Central memory CD8-positive, alpha-beta T cell (primary cell): ENCODE data around the gene RCOR1.
"Not testable (repeated sequence)": the region's sequence is repeated elsewhere in the genome, so short reads cannot be mapped to it uniquely, and the experiment has no call there.

Source experiments
- ATAC-seq: fragments of 150-1000 bp; cut with Tn5 transposase; replicated peaks from 2 replicates; pipeline ENCODE4 v1.10.0; 2022; ENCODE audit warnings: mild to moderate bottlenecking, moderate FRiP score, moderate number of reproducible peaks; ENCODE audit not compliant: poor library complexity, severe bottlenecking; ENCODE audit errors: extremely low read depth
- DNase-seq, 2 donors: peaks; one replicate each; pipeline ENCODE4 v3.0.0; 2021; ENCODE audit warnings: low spot score in 2 of 2
- H3K27ac Mint-ChIP-seq: one replicate; pipeline ENCODE4 v1.8.0; 2022; ENCODE audit warnings: low read depth, mild to moderate bottlenecking, moderate library complexity, mixed read lengths
- H3K27me3 Mint-ChIP-seq: one replicate; pipeline ENCODE4 v1.8.0; 2022; ENCODE audit warnings: mixed read lengths
- H3K36me3 Mint-ChIP-seq: one replicate; pipeline ENCODE4 v1.8.0; 2022; ENCODE audit warnings: mild to moderate bottlenecking, moderate library complexity, mixed read lengths; ENCODE audit not compliant: insufficient read depth
- H3K4me1 Mint-ChIP-seq: one replicate; pipeline ENCODE4 v1.8.0; 2022; ENCODE audit warnings: mixed read lengths
- H3K4me3 Mint-ChIP-seq: one replicate; pipeline ENCODE4 v1.8.0; 2022; ENCODE audit warnings: mild to moderate bottlenecking, moderate library complexity, mixed read lengths
- H3K9me3 Mint-ChIP-seq: one replicate; pipeline ENCODE4 v1.8.0; 2022; ENCODE audit warnings: mixed read lengths

The RCOR1 gene

DNA sequence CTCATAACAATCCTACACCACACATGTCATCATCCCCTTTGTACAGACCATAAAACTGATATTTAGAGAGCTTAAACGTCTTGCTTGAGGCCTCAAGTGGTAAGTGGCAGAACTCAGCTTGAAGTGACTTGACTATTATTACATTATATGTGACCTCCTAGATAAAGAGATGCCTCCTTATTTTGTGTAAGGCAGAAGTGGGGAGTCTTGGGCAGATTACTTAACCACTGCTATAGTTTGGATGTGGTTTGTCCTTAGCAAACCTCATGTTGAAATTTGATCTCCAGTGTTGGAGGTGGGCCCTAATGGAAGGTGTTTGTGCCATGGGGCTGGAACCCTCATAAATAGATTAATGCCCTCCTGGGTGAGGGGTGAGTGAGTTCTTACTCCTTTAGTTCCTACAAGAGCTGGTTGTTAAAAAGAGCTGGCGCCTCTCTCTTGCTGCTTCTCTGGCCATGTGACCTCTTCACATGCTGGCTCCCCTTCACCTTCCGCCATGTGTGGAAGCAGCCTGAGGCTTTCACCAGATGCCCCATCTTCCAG, 37.4 kb downstream of the RCOR1 start:
- peaks cover 6% of the 10 kb centered on the region for H3K36me3 Mint-ChIP-seq
- DNase-seq = no peak

GRCh38 chr14:102630405-102630804, 38.0 kb downstream of the RCOR1 start:
- no peak overlapping the region for H3K4me3 Mint-ChIP-seq
- no peaks in the 10 kb centered on the region for H3K27me3 Mint-ChIP-seq
- H3K27ac Mint-ChIP-seq = no peak overlapping the region
- peaks cover 9% of the 10 kb centered on the region for H3K36me3 Mint-ChIP-seq
- ATAC-seq = no peak
- DNase-seq = no peak
- H3K4me1 Mint-ChIP-seq = peaks cover 27% of the 10 kb centered on the region
- no peaks in the 10 kb centered on the region for H3K9me3 Mint-ChIP-seq

More for the DNA sequence above, 37.4 kb downstream of the RCOR1 start:
- Mint-ChIP-seq H3K27me3 (no peaks in the 10 kb centered on the region), H3K4me1 (peaks cover 27% of the 10 kb centered on the region), H3K9me3 (no peaks in the 10 kb centered on the region), H3K4me3 (no peak overlapping the region), H3K27ac (no peak overlapping the region)
- no peak for ATAC-seq

GRCh38 chr14:102630881-102631280, 38.4 kb downstream of the RCOR1 start:
- peaks cover 23% of the 10 kb centered on the region for H3K4me1 Mint-ChIP-seq
- DNase-seq = no peak

DNA sequence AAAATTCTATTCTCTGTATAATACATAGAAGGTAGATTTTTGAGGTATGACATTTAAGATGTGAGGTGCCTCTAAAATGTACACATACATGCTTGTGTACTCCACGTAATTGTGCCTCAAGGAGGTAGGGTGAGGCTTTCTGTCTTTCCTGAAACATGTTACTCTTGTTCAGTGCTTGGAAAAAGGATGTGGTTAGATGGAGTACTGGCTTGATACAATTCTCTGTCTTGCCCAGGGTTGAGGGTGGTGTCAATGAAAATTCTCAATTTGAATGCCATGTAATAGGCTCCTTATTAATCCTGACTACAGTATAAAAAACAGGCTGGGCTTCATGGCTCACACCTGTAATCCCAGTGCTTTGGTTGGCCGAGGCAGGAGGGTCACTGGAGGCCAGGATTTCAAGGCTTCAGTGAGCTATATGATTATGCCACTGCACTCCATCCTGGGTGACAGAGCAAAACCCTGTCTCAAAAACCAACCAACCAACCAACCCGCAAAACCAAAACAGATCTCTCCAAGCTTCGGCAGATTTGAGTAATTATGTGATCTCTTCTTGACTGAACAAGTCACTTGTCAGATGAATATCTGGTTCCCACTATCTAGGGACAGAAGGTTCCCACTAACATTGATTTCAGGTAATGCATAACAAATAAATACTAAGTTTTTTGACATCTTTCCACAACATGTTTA, 41.6 kb downstream of the RCOR1 start:
- no peaks in the 10 kb centered on the region for H3K9me3 Mint-ChIP-seq
- peaks cover 24% of the 10 kb centered on the region for H3K4me1 Mint-ChIP-seq
- H3K27ac Mint-ChIP-seq = no peak overlapping the region
- no peaks in the 10 kb centered on the region for H3K27me3 Mint-ChIP-seq
- H3K4me3 Mint-ChIP-seq = no peak overlapping the region
- DNase-seq (no peak), ATAC-seq (no peak)
- peaks cover 8% of the 10 kb centered on the region for H3K36me3 Mint-ChIP-seq

More at GRCh38 chr14:102630881-102631280, 38.4 kb downstream of the RCOR1 start:
- H3K27ac Mint-ChIP-seq = no peak overlapping the region
- peaks cover 9% of the 10 kb centered on the region for H3K36me3 Mint-ChIP-seq
- H3K27me3 Mint-ChIP-seq = no peaks in the 10 kb centered on the region
- no peak overlapping the region for H3K4me3 Mint-ChIP-seq
- no peaks in the 10 kb centered on the region for H3K9me3 Mint-ChIP-seq
- no peak for ATAC-seq

GRCh38 chr14:102639611-102640010, 47.2 kb downstream of the RCOR1 start:
- not testable (repeated sequence) for H3K27ac Mint-ChIP-seq, H3K36me3 Mint-ChIP-seq, DNase-seq, ATAC-seq, H3K9me3 Mint-ChIP-seq, H3K27me3 Mint-ChIP-seq, H3K4me3 Mint-ChIP-seq
- peaks cover 44% of the 10 kb centered on the region for H3K4me1 Mint-ChIP-seq

DNA sequence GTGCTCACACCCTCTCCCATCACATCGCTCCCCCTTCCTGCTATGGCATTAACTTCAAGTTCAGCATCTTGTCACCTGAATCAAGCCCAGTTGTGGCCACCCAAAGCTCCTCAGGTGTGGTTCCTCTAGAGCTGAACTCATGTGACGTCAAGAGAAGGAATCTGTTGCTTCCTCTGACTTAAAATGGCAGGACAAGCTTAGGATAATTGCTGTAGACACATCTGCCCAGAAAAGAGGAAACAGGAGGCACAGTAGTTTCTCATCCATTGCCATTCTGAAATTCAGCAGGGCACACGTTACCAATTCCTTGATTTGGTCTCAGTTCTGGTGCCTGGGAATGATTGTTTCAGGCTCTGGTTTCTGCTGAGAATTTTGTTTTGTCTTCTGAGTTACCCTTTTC, 52.1 kb downstream of the RCOR1 start:
- peaks cover 4% of the 10 kb centered on the region for H3K36me3 Mint-ChIP-seq
- H3K27ac Mint-ChIP-seq = no peak overlapping the region
- DNase-seq (no peak), ATAC-seq (no peak)
- H3K4me1 Mint-ChIP-seq = peaks cover 68% of the 10 kb centered on the region
- H3K9me3 Mint-ChIP-seq = no peaks in the 10 kb centered on the region
- no peak overlapping the region for H3K4me3 Mint-ChIP-seq
- no peaks in the 10 kb centered on the region for H3K27me3 Mint-ChIP-seq

GRCh38 chr14:102645746-102646440, 53.4 kb downstream of the RCOR1 start:
- peaks cover 74% of the 10 kb centered on the region for H3K4me1 Mint-ChIP-seq
- peaks cover 5% of the 10 kb centered on the region for H3K36me3 Mint-ChIP-seq
- H3K9me3 Mint-ChIP-seq = no peaks in the 10 kb centered on the region
- H3K27me3 Mint-ChIP-seq = no peaks in the 10 kb centered on the region
- no peak overlapping the region for H3K4me3 Mint-ChIP-seq
- no peak overlapping the region for H3K27ac Mint-ChIP-seq
- ATAC-seq = no peak
- no peak for DNase-seq

GRCh38 chr14:102646615-102647014, 54.2 kb downstream of the RCOR1 start:
- DNase-seq = no peak
- no peak overlapping the region for H3K4me3 Mint-ChIP-seq
- peaks cover 76% of the 10 kb centered on the region for H3K4me1 Mint-ChIP-seq
- no peak overlapping the region for H3K27ac Mint-ChIP-seq
- ATAC-seq = no peak
- no peaks in the 10 kb centered on the region for H3K9me3 Mint-ChIP-seq
- no peaks in the 10 kb centered on the region for H3K27me3 Mint-ChIP-seq
- H3K36me3 Mint-ChIP-seq = peaks cover 5% of the 10 kb centered on the region

DNA sequence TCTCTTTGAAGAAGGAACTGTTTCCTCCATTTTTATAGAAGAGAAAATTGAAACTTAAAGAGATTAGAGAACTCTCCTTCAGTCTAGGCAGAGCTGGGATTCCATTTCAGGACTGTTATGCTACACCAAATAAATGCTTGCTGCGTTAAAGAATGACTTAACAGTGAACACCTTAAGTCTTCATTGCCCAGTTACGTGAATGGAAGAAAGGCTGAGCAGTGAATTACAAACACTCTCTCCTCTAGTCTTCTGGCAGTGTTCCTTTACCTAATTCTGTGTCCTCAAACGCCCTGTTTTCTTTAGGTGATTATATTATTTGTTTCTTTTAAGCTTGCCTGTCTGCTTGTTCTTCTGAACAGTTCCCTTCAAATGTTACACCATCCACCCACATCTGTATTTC, 59.7 kb downstream of the RCOR1 start:
- ATAC-seq = no peak
- Mint-ChIP-seq H3K4me1 (peaks cover 27% of the 10 kb centered on the region), H3K4me3 (no peak overlapping the region), H3K9me3 (peaks cover 5% of the 10 kb centered on the region), H3K27ac (no peak overlapping the region), H3K36me3 (peaks cover 4% of the 10 kb centered on the region), H3K27me3 (no peaks in the 10 kb centered on the region)
- DNase-seq = no peak

DNA sequence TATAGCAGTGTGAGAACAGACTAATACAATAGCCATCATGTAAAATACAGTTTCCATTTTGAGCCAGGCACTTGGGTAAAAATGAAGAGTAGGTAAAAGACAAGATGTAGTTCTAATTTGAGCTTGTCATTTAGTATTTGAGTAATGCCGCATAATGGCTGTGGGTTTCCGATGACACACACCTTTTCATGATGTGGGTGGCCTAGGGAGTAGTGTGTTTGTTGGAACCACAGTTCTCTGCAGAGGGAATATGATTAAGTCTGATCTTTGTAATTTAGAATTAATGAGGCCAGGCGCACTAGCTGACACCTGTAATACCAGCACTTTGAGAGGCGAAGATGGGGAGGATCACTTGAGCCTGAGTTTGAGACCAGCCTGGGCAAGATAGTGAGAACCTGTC, 61.8 kb downstream of the RCOR1 start:
- no peak for DNase-seq
- H3K36me3 Mint-ChIP-seq = peaks cover 3% of the 10 kb centered on the region
- no peak overlapping the region for H3K4me3 Mint-ChIP-seq
- H3K4me1 Mint-ChIP-seq = peaks cover 18% of the 10 kb centered on the region
- no peaks in the 10 kb centered on the region for H3K27me3 Mint-ChIP-seq
- no peak overlapping the region for H3K27ac Mint-ChIP-seq
- peaks cover 5% of the 10 kb centered on the region for H3K9me3 Mint-ChIP-seq
- ATAC-seq = no peak

GRCh38 chr14:102655137-102655536, 62.7 kb downstream of the RCOR1 start:
- DNase-seq (no peak), ATAC-seq (no peak)
- Mint-ChIP-seq H3K4me3 (no peak overlapping the region), H3K27ac (no peak overlapping the region), H3K4me1 (peaks cover 17% of the 10 kb centered on the region), H3K27me3 (no peaks in the 10 kb centered on the region), H3K9me3 (peaks cover 5% of the 10 kb centered on the region), H3K36me3 (peaks cover 2% of the 10 kb centered on the region)

DNA sequence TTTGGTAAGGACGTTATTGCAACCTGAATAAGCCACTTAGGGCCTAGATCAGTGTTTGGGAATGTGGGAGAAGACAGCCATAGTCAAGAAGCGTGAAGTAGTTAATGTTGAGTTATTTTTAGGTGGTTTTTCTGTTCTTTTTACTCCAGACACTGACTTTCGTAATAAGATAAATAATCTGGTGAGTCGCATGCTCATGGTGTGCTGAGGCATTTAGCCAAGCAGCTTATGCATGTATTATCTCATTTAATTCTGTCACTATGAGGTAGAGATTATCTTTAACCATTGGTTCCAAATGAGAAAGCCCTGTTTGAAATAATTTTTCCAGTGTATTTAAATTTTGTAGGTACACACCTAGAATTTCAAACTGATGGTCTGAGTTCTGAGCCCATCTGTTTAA, 67.3 kb downstream of the RCOR1 start:
- no peak for DNase-seq
- Mint-ChIP-seq H3K4me1 (peaks cover 23% of the 10 kb centered on the region), H3K9me3 (no peaks in the 10 kb centered on the region), H3K36me3 (peaks cover 4% of the 10 kb centered on the region), H3K27me3 (no peaks in the 10 kb centered on the region), H3K4me3 (no peak overlapping the region), H3K27ac (no peak overlapping the region)
- ATAC-seq = no peak

- Mint-ChIP-seq H3K4me1 (peaks cover 23% of the 10 kb centered on the region), H3K9me3 (no peaks in the 10 kb centered on the region), H3K27ac (no peak overlapping the region), H3K4me3 (no peak overlapping the region), H3K27me3 (no peaks in the 10 kb centered on the region), H3K36me3 (peaks cover 4% of the 10 kb centered on the region)
- no peak for DNase-seq
- no peak for ATAC-seq
Measured at GRCh38 chr14:102661614-102662013, 69.2 kb downstream of the RCOR1 start.
